ENCODE measurements around the gene RPRD1A.
"Not testable (repeated sequence)": the region's sequence is repeated elsewhere in the genome, so short reads cannot be mapped to it uniquely, and the experiment has no call there.

The RPRD1A gene

GRCh38 chr18:36024241-36024640 is 43.1 kb downstream of the RPRD1A start:
- DNase-seq: not testable (repeated sequence)

- DNase-seq: no peak
Measured at GRCh38 chr18:36023336-36023735, 44.0 kb downstream of the RPRD1A start.

GRCh38 chr18:36020174-36020711 is 47.1 kb downstream of the RPRD1A start:
- no peak for DNase-seq

DNA sequence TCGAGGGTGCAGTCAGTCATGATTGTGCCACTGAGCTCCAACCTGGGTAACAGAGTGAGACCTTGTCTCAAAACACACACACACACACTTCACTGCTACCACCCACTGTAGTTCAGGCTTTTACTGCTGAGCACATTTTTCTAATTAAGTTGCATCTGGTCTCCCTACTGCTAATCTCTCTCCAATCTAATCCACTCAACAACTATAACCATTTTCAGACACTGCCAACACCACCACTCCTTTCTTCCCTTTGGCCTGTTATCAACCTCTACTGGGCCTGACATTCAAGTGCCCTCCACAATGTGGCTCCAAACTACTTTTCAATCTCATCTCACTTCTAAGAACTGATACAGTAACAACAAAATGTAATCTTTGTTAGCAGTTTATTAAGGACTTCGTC is 50.1 kb downstream of the RPRD1A start:
- no peak for DNase-seq

DNA sequence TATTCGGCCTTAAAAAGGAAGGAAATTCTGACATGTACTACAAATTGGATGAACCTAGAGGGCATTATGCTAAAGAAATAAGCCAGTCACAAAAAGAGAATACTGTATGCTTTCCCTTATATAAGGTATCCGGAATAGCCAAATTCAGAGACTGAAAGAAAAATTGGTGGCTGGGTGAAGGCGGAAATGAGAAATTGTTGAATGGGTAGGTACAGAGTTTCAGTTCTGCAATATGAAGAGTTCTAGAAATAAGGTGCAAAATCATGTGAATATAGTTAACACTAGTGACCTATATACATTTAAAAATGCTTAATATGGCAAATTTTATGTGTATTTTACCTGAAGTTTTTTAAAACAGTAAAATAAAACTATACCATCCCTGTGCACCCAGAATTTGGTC is 51.7 kb downstream of the RPRD1A start:
- no peak for DNase-seq

GRCh38 chr18:36012891-36013290 is 54.5 kb downstream of the RPRD1A start:
- DNase-seq: no peak

- no peak for DNase-seq
Measured at GRCh38 chr18:36009214-36009613, 58.1 kb downstream of the RPRD1A start.

- DNase-seq: no peak
Measured at GRCh38 chr18:36006997-36007396, 60.4 kb downstream of the RPRD1A start.

DNA sequence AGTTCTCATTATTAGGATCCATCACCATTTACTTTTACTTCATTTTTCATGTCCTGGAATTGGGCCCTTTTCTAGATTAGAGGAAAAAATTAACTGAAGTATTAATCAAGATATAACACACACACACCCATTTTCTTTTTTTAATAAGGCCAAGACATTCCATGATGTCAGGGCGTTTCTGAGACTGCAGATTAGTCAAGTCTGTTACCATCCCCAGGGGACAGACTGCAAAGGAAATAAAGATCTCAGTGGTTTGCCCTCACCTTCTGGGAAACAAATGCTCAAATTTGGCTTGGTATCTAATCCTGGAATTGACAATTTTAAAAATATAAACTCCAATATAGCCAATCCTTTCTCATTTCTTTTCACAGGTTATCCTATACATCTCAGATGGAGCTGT is 67.4 kb downstream of the RPRD1A start:
- DNase-seq: no peak

DNA sequence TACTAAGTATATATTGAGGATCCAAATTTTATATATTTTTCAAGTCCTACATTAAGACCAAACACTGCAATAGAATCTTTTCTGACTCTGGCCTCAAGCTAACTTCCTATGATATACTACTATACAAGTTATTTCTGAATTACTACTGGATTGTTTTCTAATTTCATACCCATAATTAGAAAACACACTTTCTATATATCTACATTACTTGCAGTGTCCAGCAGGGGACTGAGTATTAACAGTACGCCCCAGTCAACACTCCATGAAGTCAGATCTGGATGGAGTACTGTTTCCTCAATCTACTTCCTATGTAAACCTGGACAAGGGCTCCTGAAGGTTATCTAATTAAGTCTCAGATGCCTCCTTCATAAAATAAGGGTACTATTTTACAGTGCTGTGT is 68.4 kb downstream of the RPRD1A start:
- no peak for DNase-seq

DNA sequence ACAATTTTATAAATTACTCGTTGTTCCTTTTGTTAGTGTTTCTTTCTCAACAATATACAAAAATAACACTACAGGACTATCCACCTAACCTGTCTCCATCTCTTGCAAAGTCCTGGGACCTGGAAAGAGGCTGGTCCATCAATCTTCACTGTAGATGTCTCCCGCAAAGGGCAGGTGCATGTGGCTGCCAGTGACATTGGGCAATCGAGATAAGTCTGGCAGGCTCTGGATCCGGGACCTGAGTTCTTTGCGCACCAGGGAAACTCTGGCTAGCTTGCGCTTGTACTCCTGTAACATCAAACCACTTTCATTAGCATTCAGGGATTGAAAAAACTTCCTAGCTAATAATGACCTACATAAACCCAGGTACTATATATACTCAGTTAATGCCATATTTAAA is 74.3 kb downstream of the RPRD1A start:
- no peak for DNase-seq

GRCh38 chr18:35991696-35992095 is 75.7 kb downstream of the RPRD1A start:
- DNase-seq: no peak

DNA sequence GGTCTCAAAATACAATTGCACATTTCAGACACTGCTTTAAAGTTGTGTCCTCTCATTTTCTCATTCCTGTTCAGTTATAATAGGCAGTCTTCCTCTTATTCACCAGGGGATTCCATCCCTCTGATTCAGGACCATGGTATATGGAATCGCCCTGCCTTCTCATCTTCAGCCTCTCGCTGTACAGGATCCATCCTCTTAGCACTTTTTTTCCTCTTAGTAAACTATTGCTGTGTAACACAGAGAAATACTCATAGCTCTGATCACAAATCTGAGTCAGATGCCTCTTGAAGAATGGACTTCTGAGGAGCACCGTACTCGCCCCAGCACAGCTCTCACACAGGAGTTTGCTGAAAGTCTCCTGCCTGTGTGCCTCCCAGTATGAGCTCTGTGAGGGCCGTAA is 83.5 kb downstream of the RPRD1A start:
- DNase-seq: no peak

DNA sequence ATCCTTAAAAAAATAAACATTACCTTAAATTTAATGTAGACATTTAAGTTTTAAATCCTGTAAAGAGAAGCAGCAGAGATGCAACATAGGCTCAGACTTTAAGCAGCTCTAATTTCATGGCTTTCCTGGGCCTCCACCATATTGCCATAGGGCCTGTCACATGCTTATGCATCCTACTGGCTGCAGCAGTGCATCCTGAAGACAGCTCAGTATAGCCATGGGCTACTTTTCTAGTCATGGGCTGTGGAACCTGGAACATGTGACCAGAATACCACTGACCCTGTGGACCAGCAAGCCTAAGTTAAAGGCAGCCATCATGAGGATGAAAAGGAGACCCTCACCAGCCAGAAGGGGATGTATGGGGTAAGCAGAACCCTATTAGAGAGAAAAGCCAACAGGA is 84.2 kb downstream of the RPRD1A start:
- DNase-seq: no peak

DNA sequence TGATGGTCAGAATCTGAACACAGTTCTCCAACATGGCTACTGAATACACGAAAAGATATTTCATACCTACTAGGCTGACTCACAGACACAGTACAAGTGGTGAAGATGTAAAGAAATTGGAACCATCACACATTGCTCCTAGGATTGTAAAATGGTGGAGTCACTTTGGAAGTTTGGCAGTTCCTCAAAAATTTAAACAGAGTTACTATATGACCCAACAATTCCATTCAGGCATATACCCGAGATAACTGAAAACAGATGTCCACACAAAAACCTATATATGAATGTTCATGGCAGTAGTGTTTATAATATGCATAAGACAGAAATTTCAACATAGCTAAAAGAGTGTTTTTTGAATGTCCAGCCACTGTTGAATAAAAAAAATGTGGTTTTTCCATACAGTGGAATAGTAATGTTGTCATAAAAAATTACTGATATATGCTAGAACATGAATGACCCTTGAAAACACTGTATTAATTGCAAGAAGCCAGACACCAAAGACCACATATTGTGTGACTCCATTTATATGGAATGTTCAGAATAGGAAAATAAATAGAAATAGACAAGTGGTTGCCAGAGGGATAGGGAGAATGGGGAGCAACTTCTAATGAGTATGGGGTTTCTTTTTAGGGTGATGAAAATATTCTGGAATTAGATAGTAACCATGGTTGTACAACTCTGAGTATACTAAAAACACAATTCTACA is 84.8 kb downstream of the RPRD1A start:
- DNase-seq: no peak

DNA sequence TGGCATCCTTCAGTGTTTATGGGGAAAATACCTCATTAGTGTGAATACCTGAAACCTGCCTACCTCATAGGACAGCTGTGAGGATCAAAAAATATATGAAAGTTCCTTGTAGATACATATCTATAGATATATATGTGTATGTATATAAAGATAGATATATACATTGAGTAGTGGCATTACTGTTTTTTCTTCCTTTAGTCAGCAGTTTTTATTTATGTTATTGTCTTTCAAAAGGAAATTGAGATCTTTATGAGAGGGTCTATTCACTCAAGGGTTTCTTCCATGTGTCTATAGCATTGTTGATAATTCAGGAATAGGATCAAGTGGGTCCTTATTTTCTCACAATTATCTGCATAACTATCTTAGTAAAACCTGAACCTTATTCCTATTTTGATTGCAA is 88.2 kb downstream of the RPRD1A start:
- no peak for DNase-seq

GRCh38 chr18:35974181-35974580 is 93.2 kb downstream of the RPRD1A start:
- DNase-seq: no peak

GRCh38 chr18:35973650-35974049 is 93.7 kb downstream of the RPRD1A start:
- no peak for DNase-seq

DNA sequence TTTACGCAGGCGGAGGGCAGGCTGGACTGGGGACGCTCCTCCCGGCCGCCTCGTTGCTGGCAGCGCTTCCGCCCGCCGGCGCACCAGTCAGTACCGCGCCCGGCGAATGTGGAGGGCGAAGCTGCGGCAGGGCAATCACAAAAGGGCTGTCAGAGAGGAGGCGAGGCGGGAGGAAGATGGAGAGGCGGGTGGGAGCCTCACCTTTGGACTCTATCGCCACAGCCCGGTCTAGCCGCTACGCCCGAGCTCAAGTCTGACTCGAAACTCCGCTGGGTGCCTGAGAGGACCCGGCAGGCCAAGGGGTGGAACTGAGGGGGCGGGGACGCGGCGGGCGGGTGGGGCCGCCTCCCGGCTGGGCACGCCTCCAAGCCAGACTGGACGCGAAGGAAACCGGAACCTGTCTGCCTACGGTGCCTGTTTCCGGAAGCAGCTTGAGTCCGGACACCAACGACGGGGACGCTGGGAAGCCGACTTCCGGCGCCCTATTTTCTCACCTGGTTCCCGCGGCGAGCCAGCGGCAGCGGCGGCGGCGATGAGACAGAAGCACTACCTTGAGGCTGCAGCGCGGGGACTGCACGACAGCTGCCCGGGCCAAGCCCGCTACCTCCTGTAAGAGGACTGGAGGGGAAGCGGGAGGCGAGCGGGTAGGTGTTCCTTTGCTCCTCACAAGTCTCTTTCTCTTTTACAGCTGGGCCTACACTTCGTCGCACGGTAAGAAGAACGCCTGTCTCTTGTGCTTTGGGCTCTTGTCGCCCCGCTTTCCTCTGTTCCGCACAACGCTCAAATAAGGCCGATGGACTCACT is 95.0 kb downstream of the RPRD1A start, which contains the start of gene RMP24:
RMP24 (plus strand) TSS at position 483 of the 804 bp plus-strand sequence.
- DNase-seq: peak; percentile 96 to 98

DNA sequence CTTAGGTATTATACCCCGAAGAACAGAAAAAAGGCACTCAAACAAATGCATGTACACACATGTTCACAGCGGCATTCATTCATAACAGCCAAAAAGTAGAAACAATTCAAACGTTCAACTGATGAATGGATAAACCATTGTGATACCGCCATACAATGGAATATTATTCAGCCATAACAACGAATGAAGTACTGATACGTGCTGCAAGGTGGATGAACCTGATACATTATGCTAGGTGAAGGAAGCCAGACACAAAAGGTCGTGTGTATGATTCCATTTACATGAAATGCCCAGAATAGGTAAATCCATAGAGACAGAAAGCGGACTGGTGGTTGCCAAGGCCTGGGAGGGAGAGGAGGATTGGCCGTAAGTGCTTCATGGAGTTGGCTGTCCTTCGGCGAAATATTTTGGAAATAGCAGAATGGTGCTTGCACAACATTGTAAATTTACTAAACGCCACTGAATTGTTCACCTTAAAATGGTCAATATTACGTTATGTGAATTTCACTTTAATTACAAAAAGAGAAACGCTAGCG is 95.6 kb downstream of the RPRD1A start:
- peak in 1 of 2 experiments; percentile 32 for DNase-seq

DNA sequence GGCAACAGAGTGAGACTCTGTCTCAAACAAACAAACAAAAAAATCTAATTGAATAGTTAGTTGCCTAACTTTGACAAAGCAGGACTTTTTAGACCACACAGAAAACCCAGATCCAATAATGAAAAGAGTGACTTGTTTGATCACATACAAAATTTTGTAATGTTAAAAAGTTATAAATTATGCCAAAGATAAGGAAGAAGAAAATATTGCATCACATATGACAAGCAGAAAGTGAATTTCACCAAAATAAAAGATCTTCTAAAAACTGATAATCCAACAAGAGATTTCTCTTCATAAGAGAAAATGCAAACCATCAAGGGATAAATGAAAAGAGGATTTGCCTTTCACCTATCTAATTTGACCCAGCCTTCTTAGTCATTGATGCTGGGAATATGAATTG is 97.7 kb downstream of the RPRD1A start:
- DNase-seq: no peak

- no peak for DNase-seq
Measured at GRCh38 chr18:35968278-35968880, 99.0 kb downstream of the RPRD1A start.

GRCh38 chr18:35967866-35968265 is 99.5 kb downstream of the RPRD1A start:
- DNase-seq: not testable (repeated sequence)
